ENCODE results near the gene ADGRF3.
"Not testable (repeated sequence)": the region's sequence is repeated elsewhere in the genome, so short reads cannot be mapped to it uniquely, and the experiment has no call there.

The ADGRF3 gene, protein sequence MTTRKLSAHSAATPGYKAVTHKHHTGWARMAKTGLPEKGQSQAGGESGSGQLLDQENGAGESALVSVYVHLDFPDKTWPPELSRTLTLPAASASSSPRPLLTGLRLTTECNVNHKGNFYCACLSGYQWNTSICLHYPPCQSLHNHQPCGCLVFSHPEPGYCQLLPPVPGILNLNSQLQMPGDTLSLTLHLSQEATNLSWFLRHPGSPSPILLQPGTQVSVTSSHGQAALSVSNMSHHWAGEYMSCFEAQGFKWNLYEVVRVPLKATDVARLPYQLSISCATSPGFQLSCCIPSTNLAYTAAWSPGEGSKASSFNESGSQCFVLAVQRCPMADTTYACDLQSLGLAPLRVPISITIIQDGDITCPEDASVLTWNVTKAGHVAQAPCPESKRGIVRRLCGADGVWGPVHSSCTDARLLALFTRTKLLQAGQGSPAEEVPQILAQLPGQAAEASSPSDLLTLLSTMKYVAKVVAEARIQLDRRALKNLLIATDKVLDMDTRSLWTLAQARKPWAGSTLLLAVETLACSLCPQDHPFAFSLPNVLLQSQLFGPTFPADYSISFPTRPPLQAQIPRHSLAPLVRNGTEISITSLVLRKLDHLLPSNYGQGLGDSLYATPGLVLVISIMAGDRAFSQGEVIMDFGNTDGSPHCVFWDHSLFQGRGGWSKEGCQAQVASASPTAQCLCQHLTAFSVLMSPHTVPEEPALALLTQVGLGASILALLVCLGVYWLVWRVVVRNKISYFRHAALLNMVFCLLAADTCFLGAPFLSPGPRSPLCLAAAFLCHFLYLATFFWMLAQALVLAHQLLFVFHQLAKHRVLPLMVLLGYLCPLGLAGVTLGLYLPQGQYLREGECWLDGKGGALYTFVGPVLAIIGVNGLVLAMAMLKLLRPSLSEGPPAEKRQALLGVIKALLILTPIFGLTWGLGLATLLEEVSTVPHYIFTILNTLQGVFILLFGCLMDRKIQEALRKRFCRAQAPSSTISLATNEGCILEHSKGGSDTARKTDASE
- 1.3 to 5.0 (median 1.8) reads per million in 9 experiments for total RNA-seq

DNA sequence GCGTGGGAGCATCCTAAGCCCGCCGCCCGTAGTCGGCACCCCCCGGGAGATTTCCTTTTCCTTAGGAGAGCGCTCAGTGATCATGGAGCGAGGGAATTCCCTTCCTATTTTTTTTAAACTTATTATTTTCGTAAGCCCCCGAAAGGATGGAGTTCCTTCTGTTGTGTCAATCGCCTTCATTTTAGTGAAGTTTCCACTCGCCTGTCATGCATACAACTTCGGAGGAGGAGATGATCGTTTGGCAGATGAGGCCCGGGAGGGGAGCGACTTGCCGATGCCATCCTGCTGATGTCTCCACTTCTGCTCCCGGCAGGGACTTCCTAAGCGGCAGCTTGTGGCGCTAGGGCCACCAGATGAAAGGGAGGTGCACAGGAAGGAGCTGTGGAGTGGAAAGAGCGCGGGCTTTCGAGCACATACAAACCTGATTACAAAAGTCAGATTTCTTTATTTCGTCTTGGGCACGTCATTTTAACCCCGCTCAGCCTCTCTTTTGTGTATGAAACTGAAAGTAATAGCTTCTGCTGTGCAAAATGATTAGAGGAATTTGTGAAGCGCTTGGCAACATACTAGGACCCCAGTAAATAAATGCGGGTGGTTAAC is at the start of gene ADGRF3:
ADGRF3 (minus strand) TSS at position 336 of the 600 bp plus-strand sequence. CDS start 555 bp downstream, outside the sequence.
- peaks cover 16 to 37% of the 10 kb centered on the region in 2 donors for H3K4me1 Mint-ChIP-seq (ENCODE audit: low read depth in 2 of 2)
- no peaks in the 10 kb centered on the region for H3K9me3 Mint-ChIP-seq
- H3K36me3 Mint-ChIP-seq (ENCODE audit: insufficient read depth): peaks cover 22% of the 10 kb centered on the region
- H3K27me3 Mint-ChIP-seq: no peaks in the 10 kb centered on the region
- peak within 1 kb of the TSS; percentile 94 to 100 for H3K4me3 Mint-ChIP-seq
- DNase-seq: peak; percentile 36 to 48 (median 39)
- H3K27ac Mint-ChIP-seq: peak within 1 kb of the TSS; percentile 95 to 99
- peak; percentile 14 for ATAC-seq (replicated peaks)

DNA sequence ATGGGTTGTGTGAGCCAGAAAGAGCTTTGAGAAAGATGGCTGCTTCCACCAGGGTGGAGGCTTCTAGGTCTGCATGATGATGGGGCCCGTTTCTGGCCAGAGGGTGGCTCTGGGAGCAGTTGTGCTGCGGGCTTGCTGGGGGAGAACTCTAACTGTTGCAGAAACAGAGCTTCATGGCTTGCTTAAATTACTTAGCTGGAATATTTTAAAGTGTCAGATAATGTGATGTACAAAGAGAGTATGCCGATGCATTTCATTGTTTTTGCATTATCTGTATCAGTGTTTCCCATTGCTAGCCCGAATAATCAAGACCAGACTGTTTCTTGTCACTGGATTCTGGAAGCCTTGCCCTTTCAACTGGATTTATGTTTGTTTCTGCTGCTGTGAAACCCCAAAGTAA is 48.8 kb upstream of the ADGRF3 start:
- DNase-seq: no peak
- Mint-ChIP-seq H3K27ac (no peak overlapping the region), H3K27me3 (no peaks in the 10 kb centered on the region), H3K4me1 (ENCODE audit: low read depth in 2 of 2) (peaks cover 4 to 10% of the 10 kb centered on the region in 2 donors), H3K9me3 (no peaks in the 10 kb centered on the region), H3K4me3 (no peak overlapping the region), H3K36me3 (ENCODE audit: insufficient read depth) (peaks cover 3% of the 10 kb centered on the region)
- ATAC-seq (replicated peaks): no peak

DNA sequence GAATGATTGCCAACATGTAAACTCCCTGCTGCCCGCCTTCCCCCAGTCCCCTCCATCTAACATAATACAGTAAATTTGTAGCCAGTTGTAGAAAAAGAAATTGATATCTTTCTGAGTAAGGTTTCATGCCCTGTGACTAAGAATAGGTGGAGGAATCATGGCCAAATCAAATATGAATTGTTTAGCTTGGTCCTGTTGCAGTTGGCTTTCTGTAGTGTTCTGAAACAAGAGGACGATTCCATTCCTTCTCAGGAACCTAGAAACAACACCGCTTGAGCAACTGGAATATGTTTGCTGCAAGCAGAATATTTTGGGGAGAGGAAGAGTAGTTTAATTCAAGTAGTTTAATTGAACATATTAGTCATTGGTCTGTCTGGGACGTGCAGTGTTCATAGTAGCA is 48.1 kb upstream of the ADGRF3 start:
- H3K27ac Mint-ChIP-seq: no peak overlapping the region
- H3K4me1 Mint-ChIP-seq (ENCODE audit: low read depth in 2 of 2): peaks cover 0 to 4% of the 10 kb centered on the region in 2 donors
- H3K27me3 Mint-ChIP-seq: no peaks in the 10 kb centered on the region
- H3K36me3 Mint-ChIP-seq (ENCODE audit: insufficient read depth): peaks cover 10% of the 10 kb centered on the region
- DNase-seq (no peak), ATAC-seq (replicated peaks) (no peak)
- no peaks in the 10 kb centered on the region for H3K9me3 Mint-ChIP-seq
- H3K4me3 Mint-ChIP-seq: no peak overlapping the region

DNA sequence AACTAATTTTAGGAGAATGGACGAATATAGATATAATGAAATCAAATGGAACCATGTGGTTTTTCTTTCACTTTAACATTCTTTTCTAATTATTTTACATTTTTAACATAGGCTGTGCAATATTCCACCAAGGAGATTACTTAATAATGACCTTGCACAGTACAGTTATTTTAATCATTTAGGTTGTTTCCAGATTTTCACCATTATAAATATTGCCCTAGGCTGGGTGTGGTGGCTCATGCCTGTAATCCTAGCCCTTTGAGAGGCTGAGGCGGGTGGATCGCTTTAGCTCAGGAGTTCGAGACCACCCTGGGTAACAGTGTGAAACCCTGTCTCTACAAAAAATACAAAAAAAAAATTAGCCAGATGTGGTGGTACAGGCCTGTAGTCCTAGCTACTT is 40.6 kb upstream of the ADGRF3 start:
- H3K9me3 Mint-ChIP-seq: no peaks in the 10 kb centered on the region
- H3K27me3 Mint-ChIP-seq: no peaks in the 10 kb centered on the region
- peaks cover 53% of the 10 kb centered on the region for H3K36me3 Mint-ChIP-seq (ENCODE audit: insufficient read depth)
- DNase-seq: no peak
- ATAC-seq (replicated peaks): no peak
- H3K4me3 Mint-ChIP-seq: no peak overlapping the region
- no peak overlapping the region for H3K27ac Mint-ChIP-seq
- peaks cover 0 to 4% of the 10 kb centered on the region in 2 donors for H3K4me1 Mint-ChIP-seq (ENCODE audit: low read depth in 2 of 2)

DNA sequence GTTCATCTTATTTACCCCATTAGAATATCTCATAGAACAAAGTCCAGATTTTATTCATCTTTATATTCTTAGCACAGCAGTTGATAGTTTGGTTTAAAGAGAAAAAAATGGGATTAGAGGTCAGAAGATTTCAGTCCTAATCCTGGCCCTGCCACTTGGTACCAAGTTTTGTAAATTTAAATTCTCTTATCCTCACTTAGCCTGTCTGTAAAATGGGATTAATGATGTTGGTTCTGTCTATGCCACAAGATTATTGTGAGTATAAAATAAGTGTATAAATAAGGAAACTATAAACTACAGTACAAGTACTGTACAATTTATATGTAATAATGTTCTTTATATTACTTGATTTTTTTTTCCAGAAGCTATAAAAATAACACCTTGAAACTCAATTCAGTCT is 38.0 kb upstream of the ADGRF3 start:
- ATAC-seq (replicated peaks) (no peak), DNase-seq (no peak)
- Mint-ChIP-seq H3K27me3 (no peaks in the 10 kb centered on the region), H3K4me3 (no peak overlapping the region), H3K36me3 (ENCODE audit: insufficient read depth) (peaks cover 46% of the 10 kb centered on the region), H3K9me3 (no peaks in the 10 kb centered on the region), H3K4me1 (ENCODE audit: low read depth in 2 of 2) (peaks cover 2 to 4% of the 10 kb centered on the region in 2 donors), H3K27ac (no peak overlapping the region)

DNA sequence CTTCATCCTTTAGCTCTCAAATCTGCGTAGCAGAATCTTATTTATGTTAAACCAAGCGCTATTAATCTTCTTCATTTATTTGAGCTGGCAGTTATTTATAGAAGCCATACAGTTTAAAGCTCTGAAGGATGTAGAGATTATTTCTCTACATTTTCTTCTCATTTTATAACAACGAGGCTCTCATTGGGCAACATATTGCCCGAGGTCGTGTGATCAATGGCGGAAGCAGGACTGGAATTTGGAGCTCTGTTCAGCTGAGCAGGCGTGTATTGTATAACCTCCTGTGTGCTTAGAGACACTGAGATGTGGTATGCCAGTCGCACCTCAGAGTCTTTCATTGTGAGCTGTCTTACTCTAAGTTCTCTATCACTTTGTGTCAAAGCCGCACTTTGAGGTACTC is 37.6 kb upstream of the ADGRF3 start:
- H3K4me1 Mint-ChIP-seq (ENCODE audit: low read depth in 2 of 2): peaks cover 2 to 4% of the 10 kb centered on the region in 2 donors
- H3K36me3 Mint-ChIP-seq (ENCODE audit: insufficient read depth): peaks cover 44% of the 10 kb centered on the region
- H3K4me3 Mint-ChIP-seq: no peak overlapping the region
- no peaks in the 10 kb centered on the region for H3K27me3 Mint-ChIP-seq
- DNase-seq (no peak), ATAC-seq (replicated peaks) (no peak)
- no peaks in the 10 kb centered on the region for H3K9me3 Mint-ChIP-seq
- no peak overlapping the region for H3K27ac Mint-ChIP-seq

DNA sequence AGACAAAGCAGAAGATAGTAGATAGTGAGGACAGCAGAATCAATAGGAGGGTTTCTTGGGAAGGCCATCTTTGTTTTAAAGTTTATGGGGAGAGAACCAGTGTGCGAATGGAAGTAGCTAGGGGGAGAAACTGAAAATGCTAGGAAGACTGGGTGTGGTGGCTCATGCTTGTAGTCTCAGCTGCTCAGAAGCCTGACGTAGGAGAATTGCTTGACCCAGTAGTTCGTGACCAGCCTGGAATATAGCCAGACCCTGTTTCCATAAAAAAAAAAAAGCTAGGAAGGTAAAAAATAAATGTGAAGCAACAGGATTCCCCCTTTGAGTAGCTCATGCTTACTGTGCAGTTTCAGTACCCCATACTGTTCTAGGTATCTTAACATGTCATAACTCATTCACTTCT is 36.0 kb upstream of the ADGRF3 start:
- ATAC-seq (replicated peaks) (no peak), DNase-seq (no peak)
- Mint-ChIP-seq H3K4me1 (ENCODE audit: low read depth in 2 of 2) (peaks cover 2 to 4% of the 10 kb centered on the region in 2 donors), H3K9me3 (no peaks in the 10 kb centered on the region), H3K27me3 (no peaks in the 10 kb centered on the region), H3K36me3 (ENCODE audit: insufficient read depth) (peaks cover 42% of the 10 kb centered on the region), H3K27ac (no peak overlapping the region), H3K4me3 (no peak overlapping the region)

DNA sequence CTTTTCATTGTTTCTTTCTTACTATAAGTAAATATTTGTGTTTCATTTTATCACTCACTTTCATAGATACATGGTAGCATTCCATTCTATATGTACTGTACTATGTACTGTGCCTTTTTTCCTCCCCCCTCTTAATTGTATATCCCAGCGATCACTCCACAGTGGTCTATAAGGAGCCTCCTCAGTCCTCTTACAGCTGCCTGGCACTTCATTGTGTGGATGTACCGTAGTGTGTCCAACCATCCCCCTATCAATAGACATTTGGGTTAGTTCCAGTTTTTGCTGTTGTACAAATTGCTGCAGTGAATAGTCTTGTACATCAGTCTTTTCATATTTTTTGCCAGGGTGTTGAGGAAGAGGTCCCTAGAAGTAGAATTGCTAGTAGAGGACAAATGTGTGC is 33.7 kb upstream of the ADGRF3 start:
- no peak for ATAC-seq (replicated peaks)
- Mint-ChIP-seq H3K4me3 (no peak overlapping the region), H3K27ac (no peak overlapping the region), H3K9me3 (no peaks in the 10 kb centered on the region), H3K27me3 (no peaks in the 10 kb centered on the region), H3K36me3 (ENCODE audit: insufficient read depth) (peaks cover 32% of the 10 kb centered on the region), H3K4me1 (ENCODE audit: low read depth in 2 of 2) (peaks cover 2 to 4% of the 10 kb centered on the region in 2 donors)
- no peak for DNase-seq

DNA sequence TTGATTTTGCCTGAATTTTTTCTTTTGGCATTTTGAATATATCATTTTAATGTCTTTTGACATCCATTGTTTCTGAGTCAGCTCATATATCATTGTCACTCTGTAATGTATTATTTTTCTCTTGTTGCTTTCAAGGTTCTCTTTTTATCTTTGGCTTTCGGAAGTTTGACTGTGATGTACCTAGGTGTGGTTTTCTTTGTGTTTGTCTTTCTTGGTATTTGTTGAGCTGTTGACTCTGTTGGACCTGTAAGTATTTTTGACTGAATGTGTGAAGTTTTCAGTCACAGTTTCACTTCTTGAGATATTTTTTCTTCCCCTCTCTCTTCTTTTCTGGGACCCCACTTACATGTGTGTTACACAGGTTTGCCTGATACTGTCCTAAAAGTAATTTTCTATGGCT is 30.2 kb upstream of the ADGRF3 start:
- ATAC-seq (replicated peaks): no peak
- peaks cover 45% of the 10 kb centered on the region for H3K36me3 Mint-ChIP-seq (ENCODE audit: insufficient read depth)
- no peak overlapping the region for H3K27ac Mint-ChIP-seq
- no peaks in the 10 kb centered on the region for H3K9me3 Mint-ChIP-seq
- H3K4me3 Mint-ChIP-seq: no peak overlapping the region
- peaks cover 0 to 2% of the 10 kb centered on the region in 2 donors for H3K4me1 Mint-ChIP-seq (ENCODE audit: low read depth in 2 of 2)
- no peaks in the 10 kb centered on the region for H3K27me3 Mint-ChIP-seq
- DNase-seq: no peak

DNA sequence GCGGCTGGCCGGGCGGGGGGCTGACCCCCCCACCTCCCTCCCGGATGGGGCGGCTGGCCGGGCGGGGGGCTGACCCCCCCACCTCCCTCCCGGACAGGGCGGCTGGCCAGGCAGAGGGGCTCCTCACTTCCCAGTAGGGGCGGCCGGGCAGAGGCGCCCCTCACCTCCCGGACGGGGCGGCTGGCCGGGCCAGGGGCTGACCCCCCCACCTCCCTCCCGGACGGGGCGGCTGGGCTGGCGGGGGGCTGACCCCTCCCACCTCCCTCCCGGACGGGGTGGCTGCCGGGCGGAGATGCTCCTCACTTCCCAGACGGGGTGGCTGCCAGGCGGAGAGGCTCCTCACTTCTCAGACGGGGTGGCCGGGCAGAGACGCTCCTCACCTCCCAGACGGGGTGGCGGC is 24.3 kb upstream of the ADGRF3 start:
- not testable (repeated sequence) for H3K27ac Mint-ChIP-seq; H3K9me3 Mint-ChIP-seq; ATAC-seq (replicated peaks); H3K4me3 Mint-ChIP-seq; H3K27me3 Mint-ChIP-seq; DNase-seq; H3K4me1 Mint-ChIP-seq (ENCODE audit: low read depth in 2 of 2)
- H3K36me3 Mint-ChIP-seq (ENCODE audit: insufficient read depth): peaks cover 43% of the 10 kb centered on the region

DNA sequence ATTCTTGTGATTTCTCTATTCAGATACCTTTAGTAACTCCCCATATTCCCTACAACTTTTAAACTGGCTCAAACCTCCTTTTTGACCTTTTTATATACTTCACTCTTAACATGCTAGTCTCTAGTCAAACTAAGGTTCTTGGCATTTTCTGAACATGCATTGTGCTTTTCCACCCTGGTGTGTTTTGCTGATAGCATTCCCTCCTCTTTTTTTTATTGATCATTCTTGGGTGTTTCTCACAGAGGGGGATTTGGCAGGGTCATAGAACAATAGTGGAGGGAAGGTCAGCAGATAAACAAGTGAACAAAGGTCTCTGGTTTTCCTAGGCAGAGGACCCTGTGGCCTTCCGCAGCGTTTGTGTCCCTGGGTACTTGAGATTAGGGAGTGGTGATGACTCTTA is 23.1 kb upstream of the ADGRF3 start:
- not testable (repeated sequence) for H3K4me1 Mint-ChIP-seq (ENCODE audit: low read depth in 2 of 2); H3K27ac Mint-ChIP-seq; H3K9me3 Mint-ChIP-seq

DNA sequence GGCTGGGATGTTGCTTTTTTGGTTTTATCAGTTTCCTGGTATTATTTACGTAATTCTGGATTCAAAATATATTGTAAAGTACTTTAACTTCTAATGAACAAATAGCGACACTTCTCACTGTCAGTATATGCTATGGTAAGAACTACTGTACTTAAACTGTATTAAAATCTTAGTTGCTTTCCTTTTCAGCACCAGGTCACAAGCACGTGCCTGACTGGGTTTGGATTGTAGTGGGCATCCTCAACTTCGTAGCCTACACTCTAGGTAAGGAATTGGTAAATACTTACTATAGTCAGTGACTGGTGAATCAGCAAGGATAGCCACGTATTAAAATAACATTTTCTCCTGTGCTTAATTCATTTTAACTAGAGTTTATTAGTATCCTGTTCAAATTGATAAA is 20.4 kb upstream of the ADGRF3 start:
- Mint-ChIP-seq H3K27ac (no peak overlapping the region), H3K9me3 (no peaks in the 10 kb centered on the region), H3K4me3 (no peak overlapping the region), H3K4me1 (ENCODE audit: low read depth in 2 of 2) (peaks cover 7 to 8% of the 10 kb centered on the region in 2 donors), H3K27me3 (no peaks in the 10 kb centered on the region), H3K36me3 (ENCODE audit: insufficient read depth) (peaks cover 19% of the 10 kb centered on the region)
- ATAC-seq (replicated peaks) (no peak), DNase-seq (no peak)

More for the DNA sequence above, 23.1 kb upstream of the ADGRF3 start:
- not testable (repeated sequence) for H3K4me3 Mint-ChIP-seq; ATAC-seq (replicated peaks); H3K27me3 Mint-ChIP-seq; DNase-seq
- H3K36me3 Mint-ChIP-seq (ENCODE audit: insufficient read depth): peaks cover 40% of the 10 kb centered on the region

DNA sequence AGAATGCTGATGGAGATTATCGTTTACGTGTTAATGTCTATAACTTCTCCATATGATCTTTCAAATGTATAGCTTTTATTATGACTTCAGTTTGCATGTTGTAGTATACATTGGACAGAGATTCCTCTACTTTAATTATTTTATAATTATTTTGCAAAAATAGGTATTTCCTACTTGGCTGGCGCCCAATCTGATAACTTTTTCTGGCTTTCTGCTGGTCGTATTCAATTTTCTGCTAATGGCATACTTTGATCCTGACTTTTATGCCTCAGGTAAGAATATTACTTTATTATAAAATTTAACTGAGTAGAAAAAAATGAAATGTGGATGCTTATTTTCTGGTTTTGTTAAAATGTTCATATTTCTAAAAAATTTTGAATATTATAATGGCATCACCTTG is 18.1 kb upstream of the ADGRF3 start:
- H3K36me3 Mint-ChIP-seq (ENCODE audit: insufficient read depth): peaks cover 19% of the 10 kb centered on the region
- no peaks in the 10 kb centered on the region for H3K27me3 Mint-ChIP-seq
- H3K4me3 Mint-ChIP-seq: no peak overlapping the region
- ATAC-seq (replicated peaks): no peak
- H3K9me3 Mint-ChIP-seq: no peaks in the 10 kb centered on the region
- DNase-seq: no peak
- H3K27ac Mint-ChIP-seq: peak overlapping the region in 1 of 2 donors; percentile 65
- peaks cover 13 to 22% of the 10 kb centered on the region in 2 donors for H3K4me1 Mint-ChIP-seq (ENCODE audit: low read depth in 2 of 2)

All from effector memory CD8-positive, alpha-beta T cell (primary cell).